HL-60 (cell line): Measurements from ENCODE around the gene UHRF2.

Experiments
- DNase-seq, 2 experiments: peaks; one replicate each; pipeline ENCODE4 v3.0.0-alpha.2; 2010 to 2020; ENCODE audit warnings: low read depth in 1 of 2, low spot score in 1 of 2
- H3K27ac ChIP-seq: fragments of 250-450 bp; sonication (Bioruptor Pico); replicated peaks from 2 replicates; pipeline ENCODE4 v1.5.1; 2020; ENCODE audit warnings: mild to moderate bottlenecking, moderate library complexity
- H3K27me3 ChIP-seq: fragments of 250-450 bp; sonication (Bioruptor Pico); 2 replicates; pipeline ENCODE4 v1.5.1; 2021; ENCODE audit warnings: mild to moderate bottlenecking, moderate library complexity; ENCODE audit not compliant: insufficient read depth, poor library complexity, severe bottlenecking
- H3K4me3 ChIP-seq: replicated peaks from 2 replicates; pipeline ENCODE4 v1.5.1; 2011; ENCODE audit warnings: mild to moderate bottlenecking, control low read depth, low read length; ENCODE audit not compliant: insufficient read depth
- CTCF ChIP-seq: IDR thresholded peaks from one replicate; pipeline ENCODE4 v1.5.1; 2011; ENCODE audit warnings: low read length, control low read depth, inconsistent platforms; ENCODE audit not compliant: insufficient read depth
- GABPA ChIP-seq: IDR thresholded peaks from 2 replicates; pipeline ENCODE4 v1.6.1; 2012; ENCODE audit warnings: low read depth
- POLR2AphosphoS5 ChIP-seq: IDR thresholded peaks from 2 replicates; pipeline ENCODE4 v1.6.1; 2012; ENCODE audit warnings: low read depth
- SPI1 ChIP-seq: IDR thresholded peaks from 2 replicates; pipeline ENCODE4 v1.6.1; 2012; ENCODE audit warnings: low read depth, mild to moderate bottlenecking, borderline replicate concordance
- TF ChIP-seq, protein P1 (sequence below): IDR thresholded peaks from 2 replicates; pipeline ENCODE4 v1.6.1; 2012; ENCODE audit warnings: low read depth; ENCODE audit not compliant: insufficient replicate concordance

Gene UHRF2

DNA sequence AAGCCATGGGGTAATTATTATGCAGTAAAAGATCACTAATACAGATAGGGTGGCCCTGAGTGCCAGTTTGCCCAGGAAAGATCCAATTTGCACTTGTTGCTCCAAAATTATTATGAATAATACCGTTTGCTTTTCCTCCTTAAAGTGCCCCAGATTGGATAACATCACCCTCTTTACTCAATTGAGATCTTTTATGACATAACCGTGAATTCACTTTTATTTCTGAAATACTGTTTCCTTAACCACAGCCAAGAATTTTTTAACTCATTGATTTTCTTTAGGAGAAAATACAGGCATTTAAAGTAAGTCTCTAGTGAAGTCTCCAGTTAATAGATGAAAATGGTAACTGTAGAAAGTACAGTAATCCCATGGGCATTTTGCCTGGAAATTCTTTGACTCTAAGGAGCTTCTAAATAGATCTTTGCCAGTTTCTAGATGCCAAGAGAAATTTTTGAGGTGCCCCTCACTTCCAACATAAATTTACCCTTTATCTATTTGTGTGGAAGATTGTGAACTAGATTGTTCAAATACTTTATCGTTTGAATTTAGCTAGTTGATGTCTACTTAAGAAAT lies 99.2 kb downstream of the UHRF2 start:
- no peak overlapping the region for H3K27ac ChIP-seq
- DNase-seq: no peak
- no peak overlapping the region for H3K4me3 ChIP-seq
- H3K27me3 ChIP-seq: no peaks in the 10 kb centered on the region
- TF ChIP-seq, protein P1, sequence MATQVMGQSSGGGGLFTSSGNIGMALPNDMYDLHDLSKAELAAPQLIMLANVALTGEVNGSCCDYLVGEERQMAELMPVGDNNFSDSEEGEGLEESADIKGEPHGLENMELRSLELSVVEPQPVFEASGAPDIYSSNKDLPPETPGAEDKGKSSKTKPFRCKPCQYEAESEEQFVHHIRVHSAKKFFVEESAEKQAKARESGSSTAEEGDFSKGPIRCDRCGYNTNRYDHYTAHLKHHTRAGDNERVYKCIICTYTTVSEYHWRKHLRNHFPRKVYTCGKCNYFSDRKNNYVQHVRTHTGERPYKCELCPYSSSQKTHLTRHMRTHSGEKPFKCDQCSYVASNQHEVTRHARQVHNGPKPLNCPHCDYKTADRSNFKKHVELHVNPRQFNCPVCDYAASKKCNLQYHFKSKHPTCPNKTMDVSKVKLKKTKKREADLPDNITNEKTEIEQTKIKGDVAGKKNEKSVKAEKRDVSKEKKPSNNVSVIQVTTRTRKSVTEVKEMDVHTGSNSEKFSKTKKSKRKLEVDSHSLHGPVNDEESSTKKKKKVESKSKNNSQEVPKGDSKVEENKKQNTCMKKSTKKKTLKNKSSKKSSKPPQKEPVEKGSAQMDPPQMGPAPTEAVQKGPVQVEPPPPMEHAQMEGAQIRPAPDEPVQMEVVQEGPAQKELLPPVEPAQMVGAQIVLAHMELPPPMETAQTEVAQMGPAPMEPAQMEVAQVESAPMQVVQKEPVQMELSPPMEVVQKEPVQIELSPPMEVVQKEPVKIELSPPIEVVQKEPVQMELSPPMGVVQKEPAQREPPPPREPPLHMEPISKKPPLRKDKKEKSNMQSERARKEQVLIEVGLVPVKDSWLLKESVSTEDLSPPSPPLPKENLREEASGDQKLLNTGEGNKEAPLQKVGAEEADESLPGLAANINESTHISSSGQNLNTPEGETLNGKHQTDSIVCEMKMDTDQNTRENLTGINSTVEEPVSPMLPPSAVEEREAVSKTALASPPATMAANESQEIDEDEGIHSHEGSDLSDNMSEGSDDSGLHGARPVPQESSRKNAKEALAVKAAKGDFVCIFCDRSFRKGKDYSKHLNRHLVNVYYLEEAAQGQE: no peak
- no peak for TF ChIP-seq POLR2AphosphoS5
- TF ChIP-seq SPI1: no peak

DNA sequence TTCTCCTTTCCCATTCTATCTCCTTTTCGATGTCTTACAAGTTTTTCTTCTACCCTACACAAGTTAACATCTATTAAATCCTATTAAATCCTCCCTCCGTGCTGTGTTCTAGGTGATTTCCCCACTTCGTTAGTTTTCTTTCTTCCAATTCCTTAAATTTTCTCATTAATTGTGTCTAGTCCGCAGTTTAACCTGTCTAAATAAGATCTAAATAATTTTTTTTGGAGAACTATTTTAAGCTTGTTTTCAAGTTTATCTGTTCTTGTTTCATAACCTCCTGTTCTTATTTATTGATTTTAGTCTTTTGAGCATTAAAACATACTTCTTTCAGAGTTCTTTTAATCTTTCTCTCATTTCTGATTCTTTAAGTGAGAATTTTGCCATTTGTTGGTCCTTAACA lies 109.3 kb downstream of the UHRF2 start:
- Histone ChIP-seq H3K27me3 (no peaks in the 10 kb centered on the region), H3K4me3 (no peak overlapping the region), H3K27ac (no peak overlapping the region)
- no peak for DNase-seq
- TF ChIP-seq, protein P1: no peak
- TF ChIP-seq SPI1: no peak
- no peak for TF ChIP-seq POLR2AphosphoS5
- TF ChIP-seq GABPA: no peak
- no peak for TF ChIP-seq CTCF

- DNase-seq: no peak
- TF ChIP-seq POLR2AphosphoS5 (no peak), GABPA (no peak), SPI1 (no peak), CTCF (no peak)
- TF ChIP-seq, protein P1: no peak
Measured at GRCh38 chr9:6525326-6526045, 112.5 kb downstream of the UHRF2 start.

More at GRCh38 chr9:6525326-6526045, 112.5 kb downstream of the UHRF2 start:
- Histone ChIP-seq H3K27me3 (no peaks in the 10 kb centered on the region), H3K4me3 (no peak overlapping the region), H3K27ac (no peak overlapping the region)
